Osteocyte (in vitro differentiated cells): ENCODE data around the gene FSTL3. TPM values are rescaled to one million over a fixed set of nuclear protein-coding genes. Genes with fewer than 3 reads are reported as not detected.

Experiments
- DNase-seq: peaks from one replicate; pipeline ENCODE4 v3.0.0; 2021; ENCODE audit warnings: mixed read lengths; ENCODE audit not compliant: unreplicated experiment; ENCODE audit errors: extremely low spot score
- H3K27ac Mint-ChIP-seq: one replicate; pipeline ENCODE4 v1.8.0; 2021; ENCODE audit warnings: mild to moderate bottlenecking, mixed read lengths; ENCODE audit not compliant: unreplicated experiment
- H3K27me3 Mint-ChIP-seq: one replicate; pipeline ENCODE4 v1.8.0; 2021; ENCODE audit warnings: mixed read lengths; ENCODE audit not compliant: unreplicated experiment
- H3K36me3 Mint-ChIP-seq: one replicate; pipeline ENCODE4 v1.8.0; 2021; ENCODE audit warnings: mixed read lengths; ENCODE audit not compliant: unreplicated experiment
- H3K4me1 Mint-ChIP-seq: one replicate; pipeline ENCODE4 v1.8.0; 2021; ENCODE audit warnings: mixed read lengths; ENCODE audit not compliant: unreplicated experiment
- H3K4me3 Mint-ChIP-seq: one replicate; pipeline ENCODE4 v1.8.0; 2021; ENCODE audit warnings: mild to moderate bottlenecking, moderate library complexity, mixed read lengths; ENCODE audit not compliant: unreplicated experiment
- H3K9me3 Mint-ChIP-seq: one replicate; pipeline ENCODE4 v1.8.0; 2021; ENCODE audit warnings: mixed read lengths; ENCODE audit not compliant: unreplicated experiment
- total RNA-seq: library from RNA; stranded (reverse); gene quantifications from 2 replicates; pipeline ENCODE4 v1.2.1, GENCODE V29; 2021
- TF ChIP-seq, protein P1 (sequence below): fragments of 200-600 bp; sonication (generic); IDR thresholded peaks from 2 replicates; pipeline ENCODE4 v1.5.0; 2021; ENCODE audit warnings: antibody characterized with exemption, mild to moderate bottlenecking, moderate library complexity

FSTL3 gene
- total RNA-seq, 1 donor from 2014 or later: 109 TPM

GRCh38 chr19:722553-723101 is 46.4 kb downstream of the FSTL3 start:
- TF ChIP-seq, protein P1, sequence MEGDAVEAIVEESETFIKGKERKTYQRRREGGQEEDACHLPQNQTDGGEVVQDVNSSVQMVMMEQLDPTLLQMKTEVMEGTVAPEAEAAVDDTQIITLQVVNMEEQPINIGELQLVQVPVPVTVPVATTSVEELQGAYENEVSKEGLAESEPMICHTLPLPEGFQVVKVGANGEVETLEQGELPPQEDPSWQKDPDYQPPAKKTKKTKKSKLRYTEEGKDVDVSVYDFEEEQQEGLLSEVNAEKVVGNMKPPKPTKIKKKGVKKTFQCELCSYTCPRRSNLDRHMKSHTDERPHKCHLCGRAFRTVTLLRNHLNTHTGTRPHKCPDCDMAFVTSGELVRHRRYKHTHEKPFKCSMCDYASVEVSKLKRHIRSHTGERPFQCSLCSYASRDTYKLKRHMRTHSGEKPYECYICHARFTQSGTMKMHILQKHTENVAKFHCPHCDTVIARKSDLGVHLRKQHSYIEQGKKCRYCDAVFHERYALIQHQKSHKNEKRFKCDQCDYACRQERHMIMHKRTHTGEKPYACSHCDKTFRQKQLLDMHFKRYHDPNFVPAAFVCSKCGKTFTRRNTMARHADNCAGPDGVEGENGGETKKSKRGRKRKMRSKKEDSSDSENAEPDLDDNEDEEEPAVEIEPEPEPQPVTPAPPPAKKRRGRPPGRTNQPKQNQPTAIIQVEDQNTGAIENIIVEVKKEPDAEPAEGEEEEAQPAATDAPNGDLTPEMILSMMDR: no peak
- no peak overlapping the region for H3K4me3 Mint-ChIP-seq
- peaks cover 36% of the 10 kb centered on the region for H3K4me1 Mint-ChIP-seq

DNA sequence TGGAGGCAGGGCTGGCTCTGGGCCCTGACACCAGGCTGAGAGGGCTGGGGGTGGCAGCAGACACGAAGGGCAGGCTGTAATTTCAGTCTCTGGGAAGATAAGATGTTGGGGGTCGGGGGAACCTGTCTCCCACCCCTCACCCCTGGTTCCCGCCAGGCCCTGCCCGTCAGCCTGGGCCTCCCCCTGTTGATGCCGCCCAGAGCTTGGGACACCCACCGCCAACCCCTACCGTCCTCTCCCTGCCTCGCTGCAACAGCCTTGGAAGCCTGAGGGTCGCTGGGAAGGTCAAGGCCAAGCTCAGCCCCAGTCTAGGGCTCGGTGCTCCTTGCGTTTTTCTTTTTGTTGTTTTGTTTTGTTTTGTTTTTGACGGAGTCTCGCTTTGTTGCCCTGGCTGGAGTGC is 47.1 kb downstream of the FSTL3 start:
- H3K36me3 Mint-ChIP-seq: peaks cover 7% of the 10 kb centered on the region
- no peaks in the 10 kb centered on the region for H3K27me3 Mint-ChIP-seq

More at GRCh38 chr19:722553-723101, 46.4 kb downstream of the FSTL3 start:
- no peak for DNase-seq
- no peaks in the 10 kb centered on the region for H3K27me3 Mint-ChIP-seq
- H3K27ac Mint-ChIP-seq: peak overlapping the region; percentile 62
- H3K9me3 Mint-ChIP-seq: no peaks in the 10 kb centered on the region
- peaks cover 7% of the 10 kb centered on the region for H3K36me3 Mint-ChIP-seq

DNA sequence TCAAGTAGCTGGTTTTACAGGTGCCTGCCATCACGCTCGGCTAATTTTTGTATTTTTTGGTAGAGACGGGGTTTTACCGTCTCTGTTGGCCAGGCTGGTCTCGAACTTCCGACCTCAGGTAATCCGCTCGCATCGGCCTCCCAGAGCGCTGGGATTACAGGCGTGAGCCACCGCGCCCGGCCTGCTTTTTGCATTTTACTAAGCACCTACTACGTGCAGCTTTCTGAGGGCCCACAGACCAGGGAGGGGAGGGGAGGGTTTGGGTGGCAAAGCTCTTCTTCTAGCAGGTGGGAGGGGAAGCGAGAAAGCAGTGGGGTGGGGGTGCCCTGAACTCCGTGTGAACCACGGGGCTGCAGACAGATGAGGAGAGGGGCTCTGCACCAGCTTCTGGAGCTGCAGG is 47.5 kb downstream of the FSTL3 start:
- no peak for DNase-seq
- H3K27ac Mint-ChIP-seq: no peak overlapping the region
- TF ChIP-seq, protein P1: no peak
- H3K4me3 Mint-ChIP-seq: no peak overlapping the region
- peaks cover 5% of the 10 kb centered on the region for H3K36me3 Mint-ChIP-seq
- no peaks in the 10 kb centered on the region for H3K27me3 Mint-ChIP-seq
- H3K9me3 Mint-ChIP-seq: no peaks in the 10 kb centered on the region
- peaks cover 33% of the 10 kb centered on the region for H3K4me1 Mint-ChIP-seq

More for the DNA sequence above, 47.1 kb downstream of the FSTL3 start:
- no peak overlapping the region for H3K4me3 Mint-ChIP-seq
- peaks cover 37% of the 10 kb centered on the region for H3K4me1 Mint-ChIP-seq
- H3K9me3 Mint-ChIP-seq: no peaks in the 10 kb centered on the region
- DNase-seq: no peak
- TF ChIP-seq, protein P1: no peak
- H3K27ac Mint-ChIP-seq: peak overlapping the region; percentile 62

DNA sequence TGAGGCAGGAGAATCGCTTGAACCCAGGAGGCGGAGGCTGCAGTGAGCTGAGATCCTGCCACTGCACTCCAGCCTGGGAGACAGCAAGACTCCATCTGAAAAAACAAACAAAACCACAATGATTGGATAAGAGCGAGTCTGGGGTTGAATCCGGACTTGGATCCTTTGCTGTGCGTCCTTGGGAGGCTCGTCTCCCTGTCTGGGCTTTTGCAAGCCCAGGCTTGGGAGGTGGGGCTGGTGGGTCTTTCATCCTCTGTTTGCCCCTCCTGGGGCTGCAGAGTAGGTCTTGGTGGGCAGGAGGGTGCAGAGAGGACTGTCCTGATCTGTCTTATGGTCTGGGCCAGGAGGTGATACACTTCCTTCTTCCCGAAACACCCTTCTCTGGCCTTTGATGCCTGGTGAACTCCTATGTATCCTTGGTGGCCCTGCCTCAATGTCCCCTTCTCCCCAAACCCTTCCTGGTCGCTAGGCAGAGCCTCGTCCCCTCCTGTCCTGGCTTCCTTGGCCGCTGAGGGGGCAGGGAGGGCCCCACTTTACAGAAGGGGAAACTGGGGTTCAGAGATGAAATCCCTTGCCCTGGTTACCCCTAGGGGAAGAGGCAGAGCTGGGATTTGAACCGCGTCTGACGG is 49.4 kb downstream of the FSTL3 start:
- TF ChIP-seq, protein P1: no peak
- peaks cover 33% of the 10 kb centered on the region for H3K4me1 Mint-ChIP-seq
- DNase-seq: no peak
- peaks cover 9% of the 10 kb centered on the region for H3K36me3 Mint-ChIP-seq
- H3K27ac Mint-ChIP-seq: no peak overlapping the region
- no peaks in the 10 kb centered on the region for H3K9me3 Mint-ChIP-seq
- no peaks in the 10 kb centered on the region for H3K27me3 Mint-ChIP-seq
- H3K4me3 Mint-ChIP-seq: no peak overlapping the region
